ENCODE data around the gene PTPRT.

DNA sequence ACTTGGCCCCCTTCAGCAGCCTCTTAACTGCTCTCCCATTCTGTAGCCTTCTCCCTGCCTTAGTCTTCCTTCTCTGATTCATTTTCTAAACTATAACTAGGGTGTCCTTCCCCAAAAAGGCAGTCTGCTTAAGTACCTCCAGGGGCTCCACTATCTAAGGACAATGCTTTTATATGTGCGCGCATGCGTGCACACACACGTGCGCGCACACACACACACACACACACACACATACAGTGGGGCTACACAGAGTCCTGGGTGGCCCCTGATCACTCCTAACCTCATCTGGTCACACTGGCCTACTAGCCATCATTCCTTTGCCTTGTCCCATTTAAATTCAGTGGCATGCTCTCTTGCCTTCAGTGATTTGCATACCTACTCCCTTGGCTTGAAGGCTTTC lies 917.2 kb downstream of the PTPRT start:
- TF ChIP-seq, protein P1, sequence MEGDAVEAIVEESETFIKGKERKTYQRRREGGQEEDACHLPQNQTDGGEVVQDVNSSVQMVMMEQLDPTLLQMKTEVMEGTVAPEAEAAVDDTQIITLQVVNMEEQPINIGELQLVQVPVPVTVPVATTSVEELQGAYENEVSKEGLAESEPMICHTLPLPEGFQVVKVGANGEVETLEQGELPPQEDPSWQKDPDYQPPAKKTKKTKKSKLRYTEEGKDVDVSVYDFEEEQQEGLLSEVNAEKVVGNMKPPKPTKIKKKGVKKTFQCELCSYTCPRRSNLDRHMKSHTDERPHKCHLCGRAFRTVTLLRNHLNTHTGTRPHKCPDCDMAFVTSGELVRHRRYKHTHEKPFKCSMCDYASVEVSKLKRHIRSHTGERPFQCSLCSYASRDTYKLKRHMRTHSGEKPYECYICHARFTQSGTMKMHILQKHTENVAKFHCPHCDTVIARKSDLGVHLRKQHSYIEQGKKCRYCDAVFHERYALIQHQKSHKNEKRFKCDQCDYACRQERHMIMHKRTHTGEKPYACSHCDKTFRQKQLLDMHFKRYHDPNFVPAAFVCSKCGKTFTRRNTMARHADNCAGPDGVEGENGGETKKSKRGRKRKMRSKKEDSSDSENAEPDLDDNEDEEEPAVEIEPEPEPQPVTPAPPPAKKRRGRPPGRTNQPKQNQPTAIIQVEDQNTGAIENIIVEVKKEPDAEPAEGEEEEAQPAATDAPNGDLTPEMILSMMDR (IDR thresholded peaks at IDR 0.05): no peak
- TF ChIP-seq POLR2A (IDR thresholded peaks at IDR 0.05): no peak
